ENCODE data around the gene ZEB2.

GRCh38 chr2:144472911-144473310, 47.0 kb downstream of the ZEB2 start:
- TF ChIP-seq CTCF (IDR thresholded peaks at IDR 0.05) (no peak), POLR2A (IDR thresholded peaks at IDR 0.05) (no peak)
